GM19099 (cell line): ENCODE data around the gene CHORDC1.

Source experiments
- POLR2A ChIP-seq: IDR thresholded peaks from 3 replicates; pipeline ENCODE4 v1.6.1; 2011; ENCODE audit warnings: low read depth; ENCODE audit not compliant: insufficient read length; ENCODE audit errors: extremely low read depth

Gene CHORDC1

DNA sequence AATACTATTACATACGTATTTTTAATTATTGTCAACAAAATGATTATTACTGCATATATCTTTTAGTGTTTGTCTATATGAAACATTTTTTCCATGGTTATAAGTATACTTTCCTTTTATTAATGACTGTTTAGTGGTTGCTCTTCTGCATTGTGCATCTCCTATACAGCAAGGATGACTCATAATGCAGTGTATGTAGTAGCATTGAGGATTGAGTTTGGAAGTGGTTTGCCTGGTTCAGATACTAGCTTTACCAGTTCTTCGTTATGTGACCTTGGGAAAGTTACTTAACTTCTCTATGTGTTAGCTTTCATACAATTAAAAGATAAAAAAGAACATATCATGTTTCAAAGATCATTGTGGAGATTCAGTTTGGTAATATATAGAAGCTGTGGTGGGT is 44.1 kb downstream of the CHORDC1 start:
- no peak for TF ChIP-seq POLR2A

DNA sequence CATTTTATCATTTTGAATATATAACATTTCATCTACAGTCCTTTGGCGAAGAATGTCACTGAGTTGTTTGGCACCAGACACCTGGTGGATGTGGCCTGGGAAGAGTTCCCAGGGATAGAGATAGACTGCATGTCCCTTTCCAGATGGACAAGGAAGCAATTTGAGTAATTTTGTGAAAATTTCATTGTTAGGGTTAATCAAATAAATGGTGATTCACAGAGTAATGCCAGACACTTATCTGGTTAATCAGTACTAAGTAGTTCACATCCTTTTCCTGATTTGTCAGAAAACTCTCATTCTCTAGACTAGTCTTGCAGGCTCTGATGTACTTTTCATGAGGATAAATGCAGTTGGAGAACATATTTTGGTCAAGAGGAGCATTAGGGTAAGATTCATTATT is 46.8 kb downstream of the CHORDC1 start:
- no peak for TF ChIP-seq POLR2A

DNA sequence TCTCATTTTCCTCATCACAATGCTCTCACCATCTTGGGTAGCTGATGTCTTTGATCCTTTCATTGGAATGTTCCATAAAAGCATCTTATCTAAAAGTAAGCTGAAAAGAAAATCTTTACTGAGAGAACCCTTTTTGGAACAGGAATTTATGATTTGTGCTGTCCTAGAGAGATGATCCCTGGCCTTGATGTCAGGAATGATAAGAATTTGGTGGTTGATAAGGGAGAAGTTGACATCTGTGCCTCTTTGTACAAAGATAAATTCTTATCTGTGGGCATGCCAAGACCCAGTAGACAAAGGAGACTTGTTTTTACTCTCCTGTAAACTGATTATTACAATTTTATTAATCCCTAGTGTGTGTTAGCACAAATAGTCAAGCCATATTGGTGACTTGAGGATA is 51.5 kb downstream of the CHORDC1 start:
- no peak for TF ChIP-seq POLR2A

DNA sequence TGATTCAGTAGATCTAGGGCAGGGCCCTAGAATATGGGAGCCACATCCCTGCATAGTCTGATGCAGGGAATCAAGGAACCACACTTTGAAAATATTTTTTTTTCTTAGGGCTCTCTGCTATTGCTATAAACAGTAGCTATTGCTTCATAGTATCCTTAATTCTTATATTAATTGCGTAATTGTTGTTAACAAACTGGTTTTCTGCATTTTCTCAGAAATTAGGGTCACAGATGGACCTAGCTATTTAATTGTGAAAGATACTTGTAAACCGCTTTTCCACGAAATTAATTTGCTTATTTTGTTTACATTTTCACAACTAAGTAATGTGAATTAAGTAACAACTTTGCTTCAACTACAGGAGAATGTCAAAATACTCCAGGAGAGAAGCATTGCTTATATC is 54.3 kb downstream of the CHORDC1 start:
- TF ChIP-seq POLR2A: no peak
